Ramos (cell line): Measurements from ENCODE around the gene NLGN1.

Source experiments
- in situ Hi-C: fragments of 300-500 bp; cut with MboI; formaldehyde crosslinking; loops from one replicate; pipeline ENCODE4 v1.14.3; 2022; ENCODE audit warnings: low sequenced_read_pairs; ENCODE audit not compliant: unreplicated experiment

The NLGN1 gene

DNA sequence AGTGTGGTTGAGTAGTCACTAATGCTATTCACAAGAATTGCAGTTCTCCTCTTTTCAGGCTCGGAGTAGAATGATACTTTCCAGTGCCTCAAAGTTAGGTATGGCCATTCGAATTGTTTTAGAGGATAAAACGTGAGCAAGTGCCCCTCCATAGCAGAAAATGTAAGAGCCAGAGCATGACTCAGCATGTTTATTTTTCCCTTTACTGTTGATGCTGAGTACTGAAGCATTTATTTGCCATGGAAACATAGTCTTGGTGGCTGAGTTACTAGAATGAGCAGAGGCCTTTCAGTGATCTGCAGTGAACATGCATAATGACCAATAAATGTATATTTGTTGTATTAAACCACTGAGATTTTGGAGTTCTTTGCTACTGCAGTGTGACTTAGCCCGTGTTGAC, 540.6 kb downstream of the NLGN1 start:
- in situ Hi-C loops = no loop called here

DNA sequence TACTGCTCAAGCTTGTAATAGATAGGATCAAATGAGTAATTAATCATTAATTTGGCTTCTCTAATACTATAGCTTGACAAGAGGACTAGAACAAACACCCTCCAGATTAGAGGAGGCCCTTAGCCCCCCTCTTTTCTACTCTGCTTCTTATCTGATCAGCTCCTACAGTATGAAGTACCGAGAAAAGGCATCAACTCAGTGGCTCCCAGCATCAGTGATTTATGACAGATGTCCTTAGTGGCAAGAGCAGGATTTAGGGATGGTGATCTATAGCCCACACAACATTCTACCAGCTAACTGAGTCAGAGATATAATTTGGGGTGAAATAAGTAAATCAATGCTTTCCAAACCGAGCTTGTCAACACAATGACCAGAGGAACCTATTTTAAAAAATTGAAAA, 541.1 kb downstream of the NLGN1 start:
- in situ Hi-C loops = no loop called here

DNA sequence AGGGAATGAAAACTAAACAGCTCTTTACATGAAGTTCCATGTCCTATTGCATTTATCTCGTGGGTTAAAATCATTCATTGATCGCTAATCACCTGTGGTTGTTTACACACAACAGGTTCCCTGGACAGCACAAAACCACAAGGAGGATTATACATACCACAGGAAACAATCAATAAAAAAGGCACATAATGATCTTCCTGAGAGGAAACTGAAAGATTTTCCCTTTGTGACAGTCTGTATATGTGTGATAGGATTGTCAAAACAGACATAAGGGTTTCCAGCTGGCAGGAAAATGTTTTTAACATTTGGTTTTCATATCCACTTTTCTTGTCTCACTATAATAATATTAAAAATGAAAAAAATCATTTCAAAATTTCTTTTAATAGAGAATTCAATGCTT, 541.8 kb downstream of the NLGN1 start:
- in situ Hi-C loops = no loop called here

DNA sequence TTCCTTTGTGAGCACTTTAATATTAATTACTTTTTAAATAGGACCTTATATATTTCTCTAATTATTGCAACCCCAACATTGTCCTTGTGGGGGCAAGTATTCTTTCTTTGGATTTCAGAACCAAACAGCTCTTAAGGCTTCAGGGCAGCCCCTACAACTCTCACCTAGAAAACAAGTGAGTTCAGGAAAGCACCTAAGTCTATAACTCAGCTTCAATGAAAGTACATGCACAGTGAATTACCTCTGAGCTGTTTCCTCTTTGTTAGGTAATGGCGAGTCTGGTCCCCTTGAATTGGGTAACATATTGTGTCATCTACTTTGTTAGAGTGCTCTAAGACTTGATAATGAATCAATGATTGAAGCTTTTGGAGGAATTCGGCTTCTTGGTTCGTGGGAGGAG, 545.7 kb downstream of the NLGN1 start:
- in situ Hi-C loops = no loop called here

DNA sequence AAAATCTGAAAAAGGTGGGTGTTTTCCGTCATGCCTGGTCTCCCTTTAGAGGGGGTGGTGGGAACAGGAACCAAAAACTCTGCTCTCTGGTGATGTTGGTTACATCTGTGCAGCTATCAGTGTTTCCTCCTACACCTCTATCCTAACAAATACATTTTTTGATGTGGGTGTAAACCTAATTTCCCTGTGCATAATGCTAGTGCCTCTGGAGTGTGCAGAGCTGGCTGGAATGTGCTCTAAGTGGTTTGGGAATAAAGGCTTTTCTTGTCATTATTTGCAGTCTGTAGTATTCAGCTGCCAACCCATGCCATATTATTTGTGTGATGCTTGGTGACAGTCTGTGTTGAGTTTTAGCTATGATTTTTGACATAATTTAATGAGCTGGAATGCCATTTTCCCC, 547.6 kb downstream of the NLGN1 start:
- in situ Hi-C loops = no loop called here

DNA sequence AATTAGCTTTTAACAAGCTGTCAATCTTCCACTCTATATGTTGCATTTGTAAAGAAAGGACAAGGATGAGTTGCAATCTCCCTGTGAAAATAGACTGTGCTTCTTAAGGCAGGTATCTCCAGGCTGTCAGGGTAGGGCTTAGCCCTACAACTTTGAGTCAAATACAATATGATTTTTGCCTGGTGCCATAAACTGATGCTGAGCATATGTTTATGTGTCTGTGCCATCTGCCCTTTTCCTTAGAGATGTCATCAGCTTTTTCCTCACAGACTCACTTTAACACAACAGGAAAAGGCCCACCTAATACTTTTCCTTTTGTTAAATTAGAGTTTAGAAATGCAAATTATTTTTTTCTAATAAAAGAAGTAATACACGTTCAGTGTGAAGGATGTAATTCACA, 548.3 kb downstream of the NLGN1 start:
- in situ Hi-C loops = no loop called here

DNA sequence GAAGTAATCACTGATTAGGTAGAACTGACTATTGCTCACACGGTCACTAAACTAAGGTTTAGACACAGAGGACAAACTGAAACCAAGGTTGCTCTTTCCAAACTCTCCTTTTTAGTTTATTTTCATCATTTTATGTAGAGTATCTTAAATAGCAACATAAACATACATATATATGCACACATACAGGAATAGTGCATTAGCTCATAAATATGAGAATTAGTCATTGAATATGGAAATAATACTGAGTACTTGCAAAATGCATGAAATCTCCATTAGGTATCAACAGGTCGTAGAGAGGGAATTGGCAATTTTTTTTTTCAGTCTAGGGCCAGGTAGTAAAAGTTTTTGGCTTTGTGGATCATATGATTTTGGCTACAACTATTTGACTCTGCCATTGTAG, 557.1 kb downstream of the NLGN1 start:
- in situ Hi-C loops = no loop called here

DNA sequence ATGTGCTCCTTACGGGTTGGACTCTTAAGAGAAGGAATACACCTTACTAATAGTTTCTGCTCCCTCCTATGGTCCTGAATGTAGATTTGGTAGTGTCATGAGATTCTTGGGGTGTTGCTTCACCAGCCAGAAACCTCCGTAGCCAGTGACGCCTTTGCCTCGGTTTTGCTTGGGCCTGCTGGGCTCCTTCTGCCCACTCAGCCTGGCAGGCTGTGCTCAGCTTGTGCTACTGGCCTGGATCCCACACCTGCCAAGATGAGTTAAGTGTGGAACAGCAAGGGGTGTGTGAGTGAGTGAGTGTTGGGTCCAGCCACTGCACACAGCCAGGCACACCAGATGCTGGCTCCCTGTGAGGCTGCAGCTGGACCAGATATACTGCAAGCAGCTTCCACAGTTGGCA, 560.1 kb downstream of the NLGN1 start:
- in situ Hi-C loops = no loop called here

DNA sequence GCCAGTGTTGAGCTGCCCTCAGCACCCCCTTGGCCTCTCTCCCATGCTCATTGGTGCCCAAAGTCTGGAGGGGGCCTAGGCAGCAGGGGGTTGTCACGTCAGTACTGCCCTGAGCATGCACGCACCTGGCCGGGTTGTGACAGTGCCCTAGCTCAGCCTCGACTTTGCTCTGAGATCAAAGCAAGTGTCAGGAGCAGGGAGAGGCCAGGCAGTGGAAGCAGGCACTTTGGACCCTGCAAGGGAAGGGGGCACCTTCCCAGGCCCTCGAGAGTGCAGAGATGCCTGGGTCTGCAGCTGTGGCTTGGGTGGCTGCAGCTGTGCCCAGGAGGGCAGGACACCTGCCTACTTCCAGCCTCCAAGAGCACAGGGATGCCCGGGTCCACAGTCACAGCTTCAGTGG, 561.3 kb downstream of the NLGN1 start:
- in situ Hi-C loops = no loop called here

DNA sequence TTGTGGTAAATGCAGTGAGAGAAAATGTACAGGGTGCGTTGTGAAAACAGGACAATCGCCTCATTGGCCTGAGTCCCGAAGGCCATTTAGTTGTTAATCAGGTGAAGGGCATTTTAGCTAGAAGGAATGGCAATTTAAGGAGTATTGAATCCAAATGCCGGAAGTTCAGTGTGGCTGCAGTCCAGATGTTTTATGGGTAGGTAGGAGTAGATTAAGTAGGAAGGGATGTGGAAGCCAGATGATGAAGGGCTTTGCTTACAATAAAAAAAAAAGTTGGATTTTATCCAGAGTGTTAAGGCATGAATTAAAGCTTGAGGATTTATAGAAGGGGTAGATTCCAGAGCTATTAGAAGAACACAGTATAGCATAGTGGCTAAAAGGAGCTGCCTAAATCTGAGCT, 572.7 kb downstream of the NLGN1 start:
- in situ Hi-C loops = no loop called here

DNA sequence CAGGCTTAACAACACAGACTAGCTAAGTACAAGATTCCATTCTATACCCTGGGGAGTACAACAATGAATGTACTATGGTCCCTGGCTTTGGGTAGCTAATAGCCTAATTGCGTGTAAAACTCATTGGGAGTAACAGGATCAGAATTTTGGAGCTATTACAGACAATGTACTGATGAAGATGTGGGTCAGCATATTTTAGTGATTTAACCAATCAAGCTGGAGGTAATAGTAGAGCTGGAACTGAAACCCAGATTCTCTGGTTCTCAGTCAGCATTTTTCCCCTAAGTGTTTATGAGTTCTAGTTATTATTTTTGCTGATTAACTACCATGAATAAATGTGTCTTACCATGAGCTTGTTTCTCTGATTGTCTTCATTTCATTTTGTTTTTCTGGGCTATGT, 578.7 kb downstream of the NLGN1 start:
- in situ Hi-C loops = no loop called here

DNA sequence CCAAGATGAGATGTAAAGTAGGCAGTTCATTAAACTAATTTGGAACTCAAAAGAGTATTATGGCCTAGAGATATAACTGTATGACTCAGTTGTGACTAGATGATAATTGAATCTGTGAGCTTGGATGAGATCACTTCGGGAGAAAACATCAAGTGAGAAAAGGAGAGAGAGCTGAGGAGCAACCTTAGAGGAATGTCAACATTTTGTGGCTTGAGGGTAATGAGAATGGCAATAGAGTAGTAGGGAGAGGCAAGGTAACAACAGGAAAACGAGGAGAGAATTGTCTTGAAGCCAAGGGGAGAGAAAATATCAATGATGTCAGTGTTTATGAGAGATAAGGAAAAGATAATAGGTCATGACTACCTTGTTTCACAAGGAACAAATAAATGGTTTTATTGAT, 580.2 kb downstream of the NLGN1 start:
- in situ Hi-C loops = no loop called here

DNA sequence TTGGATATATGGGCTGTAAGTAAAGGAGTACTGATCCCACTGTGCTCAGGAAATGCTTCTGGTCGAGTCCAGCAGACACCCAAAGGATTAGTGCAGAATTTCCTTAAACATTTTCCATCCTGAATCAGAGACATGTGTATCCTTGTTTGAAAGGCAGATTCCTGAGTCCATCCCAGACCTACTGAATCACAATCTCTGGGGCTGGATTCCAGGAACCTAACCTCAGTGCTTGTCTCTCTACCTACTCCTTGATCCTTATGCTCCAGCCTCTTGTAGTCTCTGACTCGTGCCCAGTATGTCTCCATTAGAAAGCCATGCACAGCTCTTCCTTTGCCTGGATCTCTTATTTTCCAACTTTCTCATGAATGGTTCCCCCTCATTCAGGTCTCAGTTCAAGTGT, 585.8 kb downstream of the NLGN1 start:
- in situ Hi-C loops = no loop called here

DNA sequence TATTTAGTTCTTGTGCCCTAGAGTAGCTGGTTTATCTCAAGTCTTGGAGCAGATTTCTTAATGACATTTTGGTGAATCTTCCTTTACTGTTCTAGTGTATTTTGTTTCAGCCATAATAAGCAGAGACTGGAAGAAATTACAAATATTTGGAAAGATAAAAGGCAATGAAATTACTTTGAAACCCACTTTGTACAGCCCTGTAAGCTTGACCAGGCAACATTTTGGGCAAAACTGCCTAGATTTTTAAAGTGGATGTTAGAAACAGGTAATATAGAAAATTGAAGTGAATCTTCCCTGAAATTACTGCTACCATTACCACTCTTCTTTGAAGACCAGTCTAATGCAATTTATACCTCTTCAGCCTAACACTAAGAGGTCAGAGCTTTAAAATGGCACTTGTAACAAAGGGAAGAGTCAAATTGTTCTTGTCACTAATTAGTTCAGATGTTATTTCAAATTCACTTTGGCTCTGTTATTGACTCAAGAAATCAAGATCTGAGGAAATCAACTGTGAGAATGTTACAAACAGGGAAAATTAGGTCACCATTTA, 589.4 kb downstream of the NLGN1 start:
- in situ Hi-C loops = no loop called here

DNA sequence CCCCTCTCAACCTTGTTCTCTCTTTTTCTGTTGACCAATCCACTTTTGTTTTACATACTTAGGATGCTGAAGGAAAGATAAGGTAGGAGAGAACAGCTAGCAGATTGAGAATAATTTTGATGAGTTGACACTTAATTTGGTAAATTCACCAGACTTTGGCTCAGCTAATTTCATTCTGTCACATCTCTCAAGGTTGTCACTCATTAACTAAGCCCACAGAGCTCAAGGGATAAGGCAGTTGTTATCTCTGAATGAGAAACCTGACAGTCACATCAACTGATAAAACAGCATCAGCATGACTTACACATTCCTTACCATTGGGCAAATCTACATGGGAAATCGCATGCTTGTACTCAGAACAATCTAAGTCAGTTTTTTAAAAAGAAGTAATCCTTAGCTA, 591.4 kb downstream of the NLGN1 start:
- in situ Hi-C loops = no loop called here

DNA sequence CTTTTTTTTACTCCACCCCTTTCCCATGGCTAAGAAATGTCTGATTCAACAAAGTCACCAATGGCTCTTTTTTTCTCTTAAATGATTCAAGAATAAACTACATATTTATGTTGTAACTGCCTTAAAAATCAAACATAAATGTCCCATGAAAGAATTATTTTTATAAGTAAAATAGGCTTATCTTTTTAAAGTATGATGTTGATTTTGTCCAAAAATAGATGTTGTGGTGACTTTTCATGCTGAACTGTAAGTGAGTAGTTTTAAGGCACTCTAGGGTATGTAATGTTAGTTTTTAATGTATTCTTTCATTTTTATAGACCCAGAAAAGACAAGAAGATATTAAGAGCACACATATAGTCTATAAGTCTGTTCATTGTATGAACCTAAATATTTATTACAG, 594.9 kb downstream of the NLGN1 start:
- in situ Hi-C loops = no loop called here

DNA sequence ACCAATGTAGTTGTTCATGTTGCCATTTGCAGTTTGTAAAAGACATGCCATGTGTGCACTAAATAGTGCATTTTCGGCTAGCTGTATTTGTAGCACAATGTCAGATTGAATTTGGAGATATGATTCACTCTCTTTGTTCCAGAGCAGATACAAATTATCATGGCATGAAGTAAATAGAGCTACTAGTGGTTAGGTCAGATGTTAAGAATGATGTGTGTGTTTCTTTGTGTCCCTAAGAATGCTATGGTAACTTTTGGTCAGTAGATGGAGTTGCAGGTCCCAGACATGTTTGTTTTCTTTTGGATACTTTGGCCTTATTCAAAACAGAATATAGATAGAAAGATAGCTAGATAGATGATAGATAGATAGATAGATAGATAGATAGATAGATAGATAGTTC, 595.8 kb downstream of the NLGN1 start:
- in situ Hi-C loops = no loop called here

DNA sequence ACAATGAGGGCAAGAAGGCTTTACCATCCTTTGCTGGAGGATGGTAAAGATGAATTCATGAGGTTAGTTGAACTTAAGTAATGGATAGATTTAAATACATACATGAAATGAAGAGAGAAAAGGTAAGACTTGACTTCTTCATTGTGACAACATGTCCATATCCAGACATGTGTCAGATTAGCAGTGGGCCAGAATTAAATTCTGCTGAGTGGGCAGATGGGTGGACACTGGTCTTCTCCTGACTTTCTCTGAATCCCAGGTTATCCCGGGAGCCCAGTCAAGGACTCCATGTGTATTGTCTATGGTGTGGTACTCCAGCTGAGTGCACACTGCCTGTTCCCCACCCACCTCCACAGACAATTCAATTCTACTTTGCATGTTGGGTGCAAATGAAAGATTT, 603.1 kb downstream of the NLGN1 start:
- in situ Hi-C loops = no loop called here

DNA sequence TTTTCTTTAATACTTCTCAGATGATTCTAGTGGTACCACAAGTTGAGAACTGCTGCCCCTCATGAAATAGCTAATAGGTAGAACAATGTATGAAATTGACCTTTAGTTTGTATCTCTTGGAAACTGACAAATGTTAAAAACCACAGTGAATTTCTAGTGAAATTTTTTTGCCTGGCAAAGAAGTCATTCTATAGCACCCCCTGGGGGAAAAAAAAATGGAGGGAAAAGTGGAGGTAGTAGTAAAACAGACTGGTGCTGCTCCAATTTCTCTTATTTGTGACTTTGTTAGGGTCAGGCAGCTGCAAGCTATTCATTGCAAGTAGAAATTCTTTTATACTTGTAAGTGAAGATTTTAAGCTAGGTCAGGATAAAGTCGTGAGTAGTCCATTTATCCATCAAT, 605.0 kb downstream of the NLGN1 start:
- in situ Hi-C loops = no loop called here

DNA sequence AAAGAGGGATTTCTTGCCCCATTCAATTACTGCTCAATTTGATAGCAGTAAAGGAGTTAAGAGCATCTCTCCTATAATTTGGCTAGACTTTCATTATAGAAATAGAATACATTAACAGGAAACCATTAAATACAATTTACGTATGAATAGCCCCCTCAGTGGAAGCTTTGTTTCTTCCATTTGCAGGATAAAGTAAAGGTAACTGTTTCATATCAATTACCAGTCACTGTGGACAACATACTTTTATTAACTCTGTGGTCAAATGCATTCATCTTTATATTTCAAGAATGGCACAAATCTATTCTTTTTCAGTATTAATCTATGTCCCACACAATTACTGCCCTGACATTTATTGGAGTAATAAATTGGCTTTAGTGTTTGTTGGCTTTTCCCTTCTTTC, 613.4 kb downstream of the NLGN1 start:
- in situ Hi-C loops = no loop called here

DNA sequence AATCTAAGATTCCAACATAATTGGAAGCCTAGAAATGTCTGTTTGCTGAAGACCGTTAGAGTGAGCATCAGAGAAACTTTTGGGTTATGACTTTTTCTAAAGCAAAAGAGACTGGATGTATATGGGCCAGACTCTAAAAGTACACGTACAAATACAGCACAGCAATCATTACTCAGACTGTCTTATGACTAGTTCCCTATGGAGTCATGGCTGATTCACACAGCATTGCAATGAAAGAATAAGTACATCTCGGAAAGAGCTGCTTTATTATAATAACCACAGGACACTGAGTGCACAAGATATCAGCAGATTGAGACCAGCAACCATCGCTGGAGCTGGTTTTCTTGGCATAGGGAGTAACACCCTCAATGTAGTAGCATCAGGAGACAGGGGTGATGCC, 618.6 kb downstream of the NLGN1 start:
- in situ Hi-C loops = no loop called here

DNA sequence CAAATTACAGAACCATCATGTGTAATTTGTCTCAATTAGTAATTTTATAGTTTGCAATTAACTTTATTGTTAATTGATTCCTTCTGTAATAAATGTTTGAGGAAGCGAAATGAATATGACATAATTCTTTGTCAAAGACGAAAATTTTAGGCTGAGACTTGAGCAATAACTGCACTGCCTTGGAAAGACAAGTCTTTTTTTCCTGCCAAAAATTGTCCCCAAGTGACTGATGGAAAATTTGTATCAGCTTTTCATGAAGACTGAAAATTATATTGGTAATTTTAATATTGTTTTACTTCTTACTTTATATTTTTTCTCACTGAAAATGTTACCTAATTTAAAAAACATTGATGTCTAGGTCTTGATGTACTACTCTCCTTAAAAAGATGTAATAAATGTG, 622.6 kb downstream of the NLGN1 start:
- in situ Hi-C loops = no loop called here

DNA sequence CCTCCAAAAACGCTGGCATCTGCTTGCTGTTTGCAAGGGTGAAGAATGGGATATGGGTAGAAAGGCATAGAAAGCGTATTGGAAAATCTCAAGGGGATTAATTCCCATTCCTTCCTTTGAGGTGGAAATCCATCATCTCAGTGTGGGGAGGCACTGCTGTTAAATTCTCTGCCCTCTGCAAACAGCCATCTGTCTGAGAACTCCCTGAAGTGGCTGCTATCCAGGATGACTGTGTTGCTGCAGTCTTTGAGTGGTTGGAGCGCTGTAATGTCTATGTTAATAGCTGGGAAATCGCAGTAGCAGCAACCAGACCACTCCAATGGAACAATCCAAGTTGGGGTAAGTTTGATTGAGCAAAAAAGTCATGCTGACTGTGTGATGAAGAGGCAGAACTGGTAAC, 625.9 kb downstream of the NLGN1 start:
- in situ Hi-C loops = no loop called here
